MM.1S (cell line): Measurements from ENCODE around the gene AGER.

Experiments used
- CTCF ChIP-seq: fragments of 300-600 bp; sonication (generic); IDR thresholded peaks from 2 replicates; pipeline ENCODE4 v1.5.1; 2016; ENCODE audit warnings: antibody characterized with exemption, low read length, mixed read lengths
- EZH2 ChIP-seq: fragments of 300-600 bp; sonication (generic); optimal IDR thresholded peaks from 2 replicates; pipeline ENCODE3; 2017; ENCODE audit warnings: low read depth, mild to moderate bottlenecking, antibody characterized with exemption, low read length, mixed read lengths

- TF ChIP-seq CTCF (no peak), EZH2 (no peak)
These were observed 14.3 kb upstream of the AGER start for GRCh38 chr6:32198345-32198696.
